Right renal cortex interstitium (tissue), 3 donors: ENCODE data around the gene ANKRD42. TPM values are rescaled to one million over a fixed set of nuclear protein-coding genes. Genes with fewer than 3 reads are reported as not detected.
A peak's percentile ranks its signal among the peaks of the same experiment; 100 is the strongest.
"Not testable (repeated sequence)": the region's sequence is repeated elsewhere in the genome, so short reads cannot be mapped to it uniquely, and the experiment has no call there.

Experiments used
- DNase-seq, 3 donors: peaks; one replicate each; pipeline ENCODE4 v3.0.0-alpha.2; 2013; ENCODE audit warnings: low read depth in 3 of 3, low spot score in 2 of 3
- polyA plus RNA-seq, 3 donors: library from polyadenylated mRNA; unstranded; fragments of 120-200 nt; gene quantifications; one replicate each; pipeline ENCODE4 v1.2.1, GENCODE V29; 2013; ENCODE audit not compliant: insufficient read length in 3 of 3

ANKRD42 gene
- polyA plus RNA-seq, 3 donors = 18.1 to 22.1 (median 21.1) TPM

DNA sequence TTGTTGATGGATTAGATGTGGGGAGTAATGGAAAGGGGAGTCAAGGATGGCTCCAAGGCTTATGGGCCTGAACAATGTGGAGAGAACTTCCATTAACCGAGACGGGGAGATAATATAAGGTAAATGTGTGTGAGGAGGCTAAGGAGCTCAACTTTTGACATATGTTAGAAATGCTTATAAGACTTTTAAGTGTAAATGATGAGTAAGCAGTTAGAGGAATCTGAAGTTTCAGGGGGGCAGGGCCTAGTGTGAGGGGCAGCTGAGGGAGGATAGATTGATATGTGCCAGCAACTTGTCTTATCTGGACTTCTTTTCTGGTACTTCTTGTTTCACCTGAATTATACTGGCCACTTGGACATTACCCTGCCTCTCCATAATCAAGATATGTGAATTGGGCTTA lies 29.9 kb downstream of the ANKRD42 start:
- DNase-seq = no peak

DNA sequence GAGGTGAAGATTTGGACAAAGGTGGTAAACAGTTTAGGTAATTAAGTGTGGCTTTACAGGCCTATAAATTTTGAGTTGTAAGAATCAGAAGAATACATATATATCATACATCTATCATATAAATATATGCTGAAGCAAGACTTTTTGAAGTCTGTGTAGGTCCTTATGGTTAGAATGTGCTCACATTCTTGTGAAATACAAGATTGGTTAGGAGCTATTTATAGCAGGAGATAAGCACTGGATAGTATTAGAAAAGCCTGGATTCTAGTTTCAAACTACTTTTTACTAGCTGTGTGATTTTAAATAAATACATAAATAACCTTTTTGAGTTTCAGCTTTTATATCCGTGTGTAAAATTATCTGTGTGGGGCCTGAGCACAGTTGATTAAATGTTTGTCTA lies 42.3 kb downstream of the ANKRD42 start:
- no peak for DNase-seq

DNA sequence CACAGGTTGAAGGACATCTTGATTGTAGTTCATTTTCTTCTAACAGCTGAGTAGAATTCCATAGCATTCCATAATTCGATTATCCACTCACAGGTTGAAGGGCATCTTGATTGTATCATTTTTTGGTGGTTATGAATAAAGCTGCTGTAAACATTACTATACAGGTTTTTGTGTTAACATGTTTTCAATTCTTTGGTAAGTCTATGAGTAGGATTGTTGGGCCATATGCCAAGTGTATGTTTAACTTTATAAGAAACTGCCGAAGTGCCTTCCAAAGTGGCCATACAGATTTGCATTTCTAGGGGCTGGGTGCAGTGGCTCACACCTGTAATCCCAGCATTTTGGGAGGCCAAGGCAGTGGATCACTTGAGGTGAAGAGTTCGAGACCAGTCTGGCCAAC lies 44.6 kb downstream of the ANKRD42 start:
- DNase-seq = no peak

GRCh38 chr11:83241291-83241946 lies 47.9 kb downstream of the ANKRD42 start:
- DNase-seq = peak in 2 of 3 donors; percentile 17 to 26

DNA sequence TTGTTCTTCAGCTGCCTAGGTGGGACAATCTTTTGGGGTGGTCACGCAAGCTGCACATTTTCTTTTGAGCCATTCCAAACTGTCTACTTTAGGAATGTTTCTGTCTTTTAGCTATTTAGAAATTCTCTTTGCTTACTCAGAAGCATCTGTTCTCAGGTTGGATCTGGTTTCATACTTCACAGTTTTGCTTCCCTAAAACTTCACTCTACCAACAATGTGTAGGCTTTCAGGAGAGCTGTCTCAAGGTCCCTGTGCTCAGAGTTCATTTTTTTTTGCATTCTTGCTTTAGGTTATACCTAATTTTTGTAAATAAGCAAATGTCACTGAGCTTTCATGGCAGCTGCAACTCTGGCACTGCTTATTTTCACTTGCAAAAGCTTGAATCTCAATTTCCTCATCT lies 55.9 kb downstream of the ANKRD42 start:
- no peak for DNase-seq

DNA sequence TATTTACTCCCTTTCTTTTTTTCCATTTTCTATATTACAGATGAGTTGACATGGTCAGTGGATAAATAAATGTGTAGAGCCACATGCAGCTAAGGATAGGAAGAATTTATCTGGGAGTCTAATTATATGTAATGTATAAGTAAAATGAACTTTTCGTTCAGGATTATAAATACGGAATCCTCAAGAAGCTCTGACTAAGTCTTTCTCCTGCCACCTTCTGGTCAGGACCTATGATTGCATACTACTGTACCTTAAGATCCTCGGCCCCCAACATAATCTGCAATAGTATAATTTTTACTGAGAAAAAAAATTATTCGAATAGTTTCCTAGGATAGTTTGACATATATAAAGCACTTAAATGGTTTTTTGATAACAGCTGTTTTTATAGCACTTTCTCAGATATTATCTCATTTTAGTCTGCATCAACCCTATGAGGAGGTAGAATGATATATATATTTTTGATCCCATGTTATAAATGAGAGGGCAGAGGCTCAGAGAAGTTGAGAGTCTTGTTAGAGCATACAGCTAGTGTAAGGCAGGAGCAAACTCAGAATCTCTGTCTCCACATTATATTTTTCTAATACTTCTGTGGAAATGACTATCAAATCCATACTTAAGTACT lies 56.6 kb downstream of the ANKRD42 start:
- DNase-seq = peak in 1 of 3 donors; percentile 12

DNA sequence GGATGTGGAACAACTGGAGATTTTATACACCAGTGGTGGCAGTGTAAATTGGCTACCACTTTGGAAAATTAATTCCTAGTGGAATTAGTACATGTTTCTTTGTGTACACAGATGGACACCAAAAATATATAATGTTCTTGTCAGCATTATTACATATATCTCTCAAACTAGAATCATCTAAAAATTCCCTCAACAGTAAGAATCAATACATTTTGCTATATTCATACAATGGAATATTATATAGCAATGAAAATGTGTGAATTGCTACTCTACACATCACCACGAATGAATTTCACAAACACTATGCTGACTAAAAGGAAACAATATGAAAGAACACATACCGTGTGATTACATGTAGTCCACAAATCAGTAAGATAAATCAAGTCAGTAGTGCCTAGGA lies 58.8 kb downstream of the ANKRD42 start:
- DNase-seq = no peak

DNA sequence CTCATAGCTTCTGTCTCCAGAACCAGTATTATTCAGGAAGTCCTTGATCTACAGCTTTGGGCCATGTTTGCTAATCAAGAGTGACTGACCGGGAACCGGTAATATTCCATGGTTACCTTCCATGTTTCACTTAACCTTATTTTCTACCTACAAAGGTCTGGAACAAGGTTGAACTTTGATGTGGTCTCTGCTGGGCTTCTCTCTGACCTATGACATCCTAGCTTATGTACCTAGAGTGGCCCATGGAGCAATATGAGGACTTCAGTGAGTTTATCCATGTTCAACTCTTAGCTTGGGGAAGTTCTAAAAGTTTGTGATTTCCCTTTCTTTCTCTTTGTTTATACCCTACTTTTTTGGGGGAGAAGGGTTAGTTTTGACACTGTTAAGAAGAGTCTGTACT lies 59.4 kb downstream of the ANKRD42 start:
- no peak for DNase-seq

DNA sequence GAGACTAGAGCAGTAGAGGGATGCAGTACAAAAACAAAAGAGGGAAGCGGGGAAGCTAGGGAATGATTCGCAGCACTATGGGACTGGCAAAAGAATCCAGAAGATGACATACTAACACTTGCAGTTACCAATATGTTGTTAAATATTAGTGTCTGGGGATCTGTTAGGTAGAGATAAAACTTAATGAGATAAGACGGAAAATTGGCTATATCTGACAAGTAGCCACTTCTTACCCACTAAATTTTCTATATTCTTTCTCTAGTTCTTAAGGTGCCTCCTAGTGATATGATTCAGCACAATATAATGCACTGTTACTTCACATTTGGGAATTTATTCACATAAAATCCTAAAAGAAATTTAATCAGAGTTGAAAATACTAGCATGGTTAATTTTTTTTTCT lies 61.9 kb downstream of the ANKRD42 start:
- no peak for DNase-seq

DNA sequence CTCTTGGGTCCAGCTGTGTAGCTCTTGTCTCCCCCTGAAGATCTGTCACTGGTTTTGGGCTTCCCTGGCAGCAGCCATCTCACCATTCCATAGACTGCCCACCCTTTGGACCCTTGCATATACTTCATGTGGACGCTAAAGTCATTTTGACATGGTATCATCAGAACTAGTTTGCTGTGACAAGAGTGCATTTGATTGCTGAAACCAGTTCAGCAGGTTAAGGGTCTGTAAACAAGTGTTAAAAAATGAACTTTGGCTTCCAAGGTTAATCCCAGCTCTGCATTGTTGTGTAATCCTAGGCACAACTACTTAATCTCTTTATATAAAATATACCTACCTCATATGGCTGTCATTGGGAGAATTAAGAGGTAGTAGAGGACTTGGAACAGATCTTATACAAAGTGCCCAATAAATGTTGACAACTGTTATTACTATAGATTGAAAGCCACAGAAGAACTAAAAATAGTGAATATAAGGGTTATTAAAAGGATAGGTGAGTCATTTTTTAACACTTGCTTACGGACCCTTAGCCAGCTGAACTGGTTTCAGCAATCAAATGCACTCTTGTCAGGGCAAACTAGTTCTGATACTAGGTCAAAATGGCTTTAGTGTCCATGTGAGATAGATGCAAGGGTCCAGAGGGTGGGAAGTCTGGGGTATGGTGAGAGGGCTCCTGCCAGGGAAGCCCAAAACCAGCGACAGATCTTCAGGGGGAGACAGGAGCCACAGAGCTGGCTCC lies 63.3 kb downstream of the ANKRD42 start:
- DNase-seq = no peak

DNA sequence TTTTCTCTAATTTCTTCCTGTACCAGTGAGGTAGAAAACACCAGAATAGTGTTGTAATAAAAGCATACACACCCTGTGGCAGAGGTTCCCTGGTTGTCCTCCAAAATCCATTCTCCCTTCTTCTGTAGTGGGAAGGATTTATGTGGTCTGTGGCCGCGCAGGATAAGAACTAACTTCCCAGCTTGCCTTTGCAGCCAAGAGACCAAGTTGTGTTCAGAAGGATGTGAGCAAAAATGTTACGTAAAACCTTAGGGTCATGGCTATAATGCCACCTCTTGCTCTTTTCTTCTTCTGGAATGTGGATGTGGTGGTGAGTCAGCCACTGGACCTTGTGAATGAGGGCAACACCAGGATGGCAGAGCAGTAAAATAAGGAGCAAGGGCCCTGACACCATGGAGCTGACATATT lies 64.3 kb downstream of the ANKRD42 start:
- DNase-seq = no peak

DNA sequence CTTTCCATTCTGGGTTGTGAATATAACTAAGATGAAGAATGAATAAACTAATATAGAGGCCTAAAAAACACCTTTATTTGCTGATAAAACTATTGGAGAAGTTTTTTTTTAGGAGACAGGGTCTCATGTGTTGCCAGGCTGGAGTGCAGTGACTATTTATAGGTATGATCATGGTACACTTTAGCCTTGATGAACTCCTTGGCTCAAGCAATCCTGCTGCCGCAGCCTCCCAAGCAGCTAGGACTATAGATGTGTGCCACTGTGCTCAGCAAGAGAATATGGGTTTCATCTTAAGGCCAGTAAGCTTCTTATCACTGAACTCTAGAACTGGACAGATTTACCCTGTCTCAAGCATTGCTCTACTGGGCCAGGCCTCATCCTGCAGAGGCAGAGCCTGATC lies 66.0 kb downstream of the ANKRD42 start:
- no peak for DNase-seq

DNA sequence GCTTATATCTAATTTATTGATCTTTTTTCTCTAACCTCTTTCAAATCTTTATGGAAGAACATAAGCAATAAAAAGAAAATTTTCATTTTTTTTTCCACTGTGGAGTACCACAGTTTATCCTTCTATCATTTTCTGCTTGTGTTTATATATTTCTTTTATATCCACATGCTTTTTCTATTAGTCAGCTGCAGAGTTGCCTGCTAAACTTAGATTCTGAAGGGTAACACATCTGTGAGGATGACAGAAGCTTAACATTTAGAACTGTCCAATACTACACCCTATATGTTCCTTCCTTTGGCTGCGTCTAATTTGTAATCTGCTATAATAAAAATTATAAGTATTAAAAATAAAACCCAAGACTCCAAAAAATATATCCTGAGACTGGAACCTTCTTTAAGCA lies 71.8 kb downstream of the ANKRD42 start:
- no peak for DNase-seq

DNA sequence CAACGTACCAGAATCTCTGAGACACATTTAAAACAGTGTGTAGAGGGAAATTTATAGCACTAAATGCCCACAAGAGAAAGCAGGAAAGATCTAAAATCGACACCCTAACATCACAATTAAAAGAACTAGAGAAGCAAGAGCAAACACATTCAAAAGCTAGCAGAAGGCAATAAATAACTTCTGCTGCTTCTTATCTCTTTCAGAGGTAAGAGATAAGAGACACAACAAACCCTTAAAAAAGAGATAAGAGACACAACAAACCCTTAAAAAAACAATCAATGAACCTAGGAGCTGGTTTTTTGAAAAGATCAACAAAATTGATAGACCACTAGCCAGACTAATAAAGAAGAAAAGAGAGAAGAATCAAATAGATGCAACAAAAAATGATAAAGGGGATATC lies 75.6 kb downstream of the ANKRD42 start:
- not testable (repeated sequence) for DNase-seq

- not testable (repeated sequence) for DNase-seq
These were observed 78.2 kb downstream of the ANKRD42 start for GRCh38 chr11:83271734-83272133.

GRCh38 chr11:83272627-83273026 lies 79.1 kb downstream of the ANKRD42 start:
- no peak for DNase-seq

- no peak for DNase-seq
These were observed 82.6 kb downstream of the ANKRD42 start for GRCh38 chr11:83275888-83276641.

- no peak for DNase-seq
These were observed 84.8 kb downstream of the ANKRD42 start for GRCh38 chr11:83278351-83278750.

GRCh38 chr11:83280256-83280655 lies 86.7 kb downstream of the ANKRD42 start:
- DNase-seq = no peak

DNA sequence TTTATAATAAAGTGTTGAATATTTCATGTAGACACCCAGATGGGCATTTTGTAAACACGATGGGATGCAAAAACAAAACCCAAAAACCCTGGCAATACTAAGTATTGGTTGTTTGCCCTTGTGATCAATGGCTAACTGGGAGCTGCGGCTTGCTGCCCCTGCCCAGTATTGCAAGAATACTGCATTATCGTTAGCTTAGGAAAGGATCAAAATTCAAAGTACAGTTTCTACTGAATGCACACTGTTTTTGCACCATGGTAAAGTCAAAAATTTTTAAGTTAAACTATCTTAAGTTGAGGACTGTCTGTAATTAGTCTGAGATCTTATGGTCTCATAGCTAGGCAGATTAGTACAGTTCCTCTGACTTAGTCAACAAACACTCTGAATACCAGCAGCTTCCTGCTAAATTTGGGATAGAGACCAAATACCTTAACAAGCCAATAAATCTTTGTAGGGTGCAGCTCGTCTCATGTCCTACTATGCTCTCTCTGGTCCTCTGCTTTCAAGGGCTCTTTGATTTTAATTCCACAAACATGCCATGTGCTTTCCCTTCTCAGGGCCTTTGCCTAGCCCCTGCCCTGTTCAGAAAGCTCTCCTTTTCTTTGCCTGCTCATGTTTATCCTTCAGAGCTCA lies 88.7 kb downstream of the ANKRD42 start:
- no peak for DNase-seq
